HG02840 (cell line): ENCODE results near the gene DUSP2.

Source experiments
- ATAC-seq: cut with Tn5 transposase; IDR thresholded peaks from one replicate; pipeline ENCODE4 v1.9.1; 2021; ENCODE audit warnings: mild to moderate bottlenecking, moderate library complexity, moderate number of reproducible peaks; ENCODE audit not compliant: unreplicated experiment, low FRiP score

Gene DUSP2

DNA sequence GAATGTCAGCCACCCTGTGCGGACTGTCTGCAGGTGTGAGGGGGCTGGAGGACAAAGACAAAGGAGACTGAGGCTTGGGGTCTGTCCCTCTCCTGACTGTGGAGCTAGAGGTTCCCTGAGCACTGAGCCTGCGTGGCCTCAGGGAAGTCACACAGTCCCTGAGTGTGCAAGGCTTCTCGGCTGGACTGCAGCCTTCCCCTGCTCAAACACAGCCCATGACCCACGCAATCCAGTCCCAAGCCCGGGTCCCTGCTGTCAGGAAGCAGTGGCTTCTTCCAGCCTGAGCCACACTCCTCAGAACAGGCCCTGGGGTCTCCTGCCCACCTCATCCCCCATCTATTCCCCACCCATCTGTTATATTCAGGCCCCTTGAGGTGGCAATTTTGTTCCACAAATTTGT is 9.6 kb downstream of the DUSP2 start:
- ATAC-seq: no peak

DNA sequence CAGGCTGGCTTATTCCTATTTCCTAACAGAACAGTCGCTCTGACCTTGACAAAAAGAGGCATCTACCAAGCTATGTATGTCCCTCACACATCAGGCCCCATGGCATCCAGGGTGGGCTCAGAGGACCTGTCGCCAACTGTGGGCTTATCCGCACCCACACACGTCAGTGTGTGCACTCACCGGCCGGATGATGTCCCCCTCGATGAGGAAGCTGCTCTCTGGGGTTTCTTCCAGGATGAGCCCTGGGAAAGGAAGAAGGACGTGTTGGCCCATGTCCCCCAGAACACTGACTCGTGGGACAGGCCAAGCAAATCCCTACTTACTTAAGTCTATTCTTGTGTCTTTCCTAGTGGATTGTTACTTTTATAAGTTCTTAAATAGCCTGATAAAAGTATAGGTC is 10.1 kb downstream of the DUSP2 start:
- ATAC-seq: no peak

DNA sequence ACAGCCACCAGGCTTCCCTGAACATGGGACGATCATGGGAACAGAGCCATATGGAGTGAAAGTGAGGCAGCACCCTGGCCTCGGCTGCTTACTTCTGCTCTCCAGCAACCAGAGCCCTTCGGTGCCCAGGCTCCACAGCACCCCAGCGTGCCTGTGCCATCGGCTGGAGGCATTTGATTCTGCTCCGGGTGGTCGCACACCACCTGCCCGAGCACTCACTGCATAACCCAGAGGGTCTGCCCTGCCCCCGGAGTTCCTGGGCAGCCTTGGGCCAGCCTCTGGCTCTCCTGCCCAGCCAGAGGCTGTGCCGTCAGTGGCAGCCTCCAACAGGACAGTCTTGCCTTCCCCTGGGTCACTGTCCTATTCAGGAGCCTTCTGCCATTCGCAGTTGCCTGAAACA is 10.8 kb downstream of the DUSP2 start:
- ATAC-seq: no peak

DNA sequence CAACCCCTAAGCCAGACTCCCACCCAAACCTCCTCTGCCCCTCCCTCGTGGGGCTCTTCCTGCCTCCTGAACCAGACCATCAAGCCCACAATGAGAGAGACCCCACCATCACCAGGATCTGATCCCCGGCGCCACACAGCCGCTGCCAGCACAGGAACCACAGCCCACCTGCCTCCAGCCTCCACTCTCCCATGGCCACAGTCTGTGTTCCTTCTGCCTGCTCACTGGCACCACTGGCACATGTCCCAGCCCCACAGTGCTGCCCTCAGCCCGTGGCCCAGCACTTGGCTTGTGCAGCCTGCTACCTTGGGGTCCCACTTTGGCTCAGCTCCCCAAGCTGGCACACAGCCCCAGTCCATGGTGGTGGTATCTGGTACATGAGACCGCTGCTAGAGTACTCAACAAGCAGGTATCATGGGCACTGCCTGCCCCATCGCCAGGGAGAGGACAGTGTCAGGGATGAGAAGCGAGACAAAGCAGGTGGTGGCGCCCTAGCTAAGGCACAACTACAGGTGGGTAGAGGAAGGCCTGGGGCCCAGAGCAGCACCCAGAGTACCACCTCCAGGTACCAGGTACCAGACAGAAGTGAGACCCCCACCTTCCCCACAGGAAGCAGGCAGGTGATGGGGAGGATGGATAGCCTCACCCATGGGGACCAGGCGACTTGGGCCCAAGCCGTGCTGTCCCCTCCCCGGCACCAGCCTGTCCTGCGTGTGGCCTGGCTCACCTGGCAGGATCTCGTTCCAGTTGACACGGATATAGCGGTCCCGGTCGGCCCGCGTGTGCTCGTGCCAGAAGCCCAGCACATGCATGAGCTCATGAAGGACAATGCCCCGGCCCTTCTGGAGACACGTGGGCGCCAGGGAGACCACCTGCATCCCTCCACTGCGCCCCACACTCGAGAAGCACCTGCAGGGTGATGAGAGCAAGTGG is 13.2 kb downstream of the DUSP2 start:
- ATAC-seq: no peak

DNA sequence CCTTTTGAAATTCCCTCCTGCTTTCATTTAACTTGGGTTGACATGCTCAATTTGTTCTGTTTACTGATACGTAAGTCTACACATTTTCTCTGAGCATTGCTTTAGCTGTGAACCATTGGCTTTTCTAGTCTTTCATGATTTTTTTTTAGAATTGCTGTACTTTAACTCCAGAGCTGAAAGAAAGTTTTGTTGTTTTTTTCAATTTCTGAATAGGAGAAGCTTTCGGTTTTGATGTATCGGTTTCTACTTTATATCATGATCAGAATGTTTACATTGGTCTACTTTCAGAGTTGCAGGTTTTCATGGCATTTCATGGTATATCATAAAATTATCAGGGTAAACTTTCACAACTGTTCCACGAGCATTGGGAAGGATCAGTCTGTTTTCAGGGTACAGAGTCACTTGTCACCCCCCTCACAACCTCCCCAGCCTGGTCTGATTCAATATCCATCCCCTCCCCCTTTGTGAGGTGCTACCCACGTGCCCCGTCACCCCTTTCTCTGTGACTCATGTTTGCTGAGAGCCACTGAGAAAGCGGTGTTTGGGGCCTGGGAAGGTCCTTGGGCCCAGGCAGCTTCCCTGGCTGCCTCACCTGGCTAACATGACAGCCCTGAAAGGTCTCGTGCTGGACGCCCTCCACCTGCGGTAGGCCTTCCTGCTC is 14.0 kb downstream of the DUSP2 start:
- ATAC-seq: no peak

DNA sequence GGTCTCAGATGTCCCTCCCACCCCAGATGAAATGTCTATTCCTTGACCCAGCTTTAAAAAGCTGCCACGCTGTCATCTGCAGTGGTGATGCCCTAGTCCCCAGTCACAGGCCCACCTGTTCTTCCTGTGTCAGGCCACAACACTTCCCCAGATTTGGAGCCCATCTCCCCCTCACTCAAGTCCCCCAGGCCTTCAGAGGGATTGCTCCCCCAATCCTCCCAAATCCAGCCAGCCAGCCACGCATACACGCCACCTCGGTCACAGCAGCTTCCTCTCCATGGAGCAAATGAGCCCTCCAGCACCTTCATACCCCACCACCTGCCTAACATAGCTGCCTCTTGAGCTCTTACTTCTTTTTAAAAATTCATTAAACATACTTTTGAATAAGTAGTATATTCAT is 14.8 kb downstream of the DUSP2 start:
- no peak for ATAC-seq

DNA sequence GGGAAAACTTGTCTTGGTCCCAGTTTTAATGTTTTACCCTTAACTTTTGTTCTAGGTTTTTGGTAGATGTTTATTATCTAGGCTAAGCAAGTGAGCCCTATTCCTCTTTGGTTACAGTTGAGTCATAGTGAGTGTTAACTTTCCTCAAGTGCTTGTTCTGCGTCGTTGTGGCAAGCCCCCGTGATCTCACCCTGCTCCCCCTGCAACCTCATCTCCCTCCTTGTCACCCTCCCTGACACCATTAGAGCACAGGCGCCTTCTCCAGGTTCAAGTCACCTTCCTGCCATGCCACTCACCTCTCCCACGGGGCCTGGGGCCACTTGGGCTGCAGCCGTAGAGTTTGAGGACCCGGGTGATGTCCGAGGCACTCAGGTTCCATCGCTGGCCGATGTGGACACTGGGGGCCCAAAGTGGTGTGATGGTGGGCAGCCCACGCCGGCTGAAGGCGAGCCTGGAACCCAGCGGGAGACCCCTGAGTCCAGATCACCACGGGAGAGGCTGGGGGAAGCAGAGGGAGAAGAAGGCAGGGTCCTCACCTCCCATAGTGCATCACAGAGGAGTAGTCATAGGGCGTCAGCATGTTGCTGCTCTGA is 15.6 kb downstream of the DUSP2 start:
- no peak for ATAC-seq

DNA sequence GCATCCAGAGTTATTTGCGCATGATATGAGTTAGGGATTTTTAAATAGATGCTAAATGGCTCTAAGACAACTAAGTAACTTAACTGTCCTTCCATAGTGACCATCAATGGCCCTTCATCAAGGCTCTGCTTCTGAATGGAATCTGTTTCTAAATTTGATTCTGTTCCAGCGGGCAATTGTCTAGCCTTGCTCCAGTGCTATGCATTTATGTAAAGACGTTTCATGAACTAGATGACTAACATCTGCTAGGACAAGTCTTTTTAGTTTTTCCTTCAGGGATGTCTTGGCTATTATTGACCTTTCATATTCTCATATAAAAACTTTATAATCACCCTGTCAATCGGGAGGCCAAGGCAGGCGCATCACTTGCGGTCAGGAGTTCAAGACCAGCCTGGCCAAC is 16.8 kb downstream of the DUSP2 start:
- no peak for ATAC-seq

DNA sequence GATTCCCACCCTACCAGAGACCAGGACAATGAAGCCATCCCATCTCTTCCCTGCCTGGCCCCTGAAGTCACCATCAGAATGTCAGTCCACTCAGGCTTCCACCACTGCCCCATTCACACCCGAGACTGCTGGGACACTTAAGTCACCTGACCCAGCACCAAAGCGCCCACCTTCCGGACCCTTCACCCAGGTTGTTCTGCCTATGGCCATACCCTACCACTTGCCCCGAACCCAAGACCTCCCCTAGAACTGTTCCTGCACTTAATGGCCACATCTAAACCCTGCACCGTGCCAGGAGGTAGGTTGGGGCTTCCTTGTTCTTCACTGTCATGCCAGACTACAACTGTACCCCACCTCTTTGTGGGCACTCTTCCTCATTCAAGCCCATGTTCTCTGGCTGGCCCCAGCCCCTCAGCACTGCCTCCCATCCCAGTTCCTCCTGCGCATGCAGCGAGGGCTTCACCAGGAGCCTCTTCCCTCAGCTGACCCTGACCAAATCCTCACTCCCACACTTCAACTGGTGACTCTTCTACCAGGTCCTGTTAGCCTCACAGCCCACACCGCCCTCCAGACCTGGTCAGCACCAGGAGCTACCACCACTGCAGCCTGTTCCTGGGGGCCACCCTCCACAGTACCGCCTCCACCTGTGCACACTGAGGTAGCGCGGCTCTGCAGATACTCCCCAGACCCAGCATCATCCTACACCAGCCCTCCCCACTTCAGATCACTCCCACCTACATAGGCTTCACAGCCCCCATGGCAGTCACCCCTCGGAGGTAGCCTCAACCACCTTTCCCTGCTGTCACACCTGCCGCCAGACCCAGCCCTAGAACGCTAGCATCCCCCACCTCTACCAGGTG is 20.6 kb downstream of the DUSP2 start:
- ATAC-seq: no peak

DNA sequence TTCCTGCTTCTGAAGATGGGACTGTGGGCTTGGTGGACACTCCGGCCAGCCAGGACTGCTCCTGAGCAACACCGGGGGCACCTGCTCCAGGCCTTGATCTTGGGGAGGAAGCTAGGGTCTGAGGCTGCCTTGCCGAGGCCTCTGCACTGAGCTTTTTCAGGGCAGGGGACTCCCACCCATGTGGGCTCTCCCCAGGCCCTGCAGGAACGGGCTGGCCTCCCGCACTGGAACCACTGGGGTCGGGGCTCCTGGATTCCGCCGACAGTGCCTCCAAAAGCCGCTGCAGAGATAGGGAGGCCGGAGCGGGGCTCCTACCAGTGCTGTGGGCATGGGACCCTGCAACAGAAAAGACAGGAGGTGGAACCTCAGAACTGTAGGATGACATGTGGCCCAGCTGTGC is 21.3 kb downstream of the DUSP2 start:
- no peak for ATAC-seq

DNA sequence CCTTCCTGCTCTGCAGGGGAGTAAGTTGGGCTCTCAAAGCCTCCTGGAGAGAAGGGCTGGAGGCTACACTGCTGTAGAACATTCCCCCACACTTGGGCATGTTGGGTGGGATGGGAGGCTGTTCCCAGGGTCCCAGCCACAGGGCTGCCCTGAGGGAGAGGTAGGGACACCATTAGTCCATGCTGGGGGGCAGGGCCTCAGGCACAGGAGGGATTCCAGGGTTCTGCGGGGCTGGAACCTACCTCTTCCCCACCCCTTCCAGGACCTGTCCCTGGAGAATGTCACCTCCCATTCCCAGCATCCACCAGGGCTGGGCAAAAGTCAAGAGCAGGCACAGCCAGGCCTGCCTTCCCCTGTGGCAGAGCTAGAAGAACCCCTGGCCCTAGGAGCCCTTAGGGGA is 21.9 kb downstream of the DUSP2 start:
- no peak for ATAC-seq

DNA sequence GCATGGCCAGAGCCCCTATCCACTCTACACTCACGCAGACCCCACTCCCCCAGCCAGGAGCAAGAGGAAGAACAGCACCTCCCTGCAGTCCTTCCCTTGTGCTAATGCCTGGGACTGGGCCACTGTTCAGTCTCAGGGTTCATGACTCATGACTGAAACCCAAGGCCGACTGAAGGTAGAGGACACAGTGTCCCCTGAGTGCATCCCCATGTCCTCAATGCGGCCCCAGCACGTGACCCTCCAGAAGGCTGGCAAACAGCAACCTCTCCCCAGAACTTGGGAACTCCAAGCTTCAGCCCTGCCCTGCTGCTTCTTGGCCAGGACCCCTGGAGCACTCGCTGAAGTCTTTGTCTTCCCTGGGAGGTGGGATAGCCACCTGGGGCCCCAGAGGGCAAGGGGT is 22.8 kb downstream of the DUSP2 start:
- ATAC-seq: no peak

DNA sequence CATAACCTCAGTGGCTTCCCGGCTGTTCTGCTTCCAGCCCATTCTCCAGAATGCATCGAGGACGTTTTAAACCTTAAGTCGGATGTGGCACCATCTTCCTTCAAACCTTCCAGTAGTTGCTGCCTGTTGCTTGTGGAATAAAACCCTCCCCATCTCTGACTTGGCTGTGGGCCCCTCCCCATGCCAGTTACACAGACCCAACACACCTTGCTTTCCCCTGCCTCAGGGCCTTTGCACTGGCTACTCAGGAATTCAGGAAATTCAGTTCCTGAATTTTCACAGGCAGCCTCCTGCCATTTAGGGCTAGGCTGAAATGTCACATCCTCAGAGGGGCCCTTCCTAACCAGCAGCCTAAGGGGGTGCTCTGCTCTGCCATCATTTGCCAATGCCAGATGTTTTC is 23.8 kb downstream of the DUSP2 start:
- ATAC-seq: no peak

DNA sequence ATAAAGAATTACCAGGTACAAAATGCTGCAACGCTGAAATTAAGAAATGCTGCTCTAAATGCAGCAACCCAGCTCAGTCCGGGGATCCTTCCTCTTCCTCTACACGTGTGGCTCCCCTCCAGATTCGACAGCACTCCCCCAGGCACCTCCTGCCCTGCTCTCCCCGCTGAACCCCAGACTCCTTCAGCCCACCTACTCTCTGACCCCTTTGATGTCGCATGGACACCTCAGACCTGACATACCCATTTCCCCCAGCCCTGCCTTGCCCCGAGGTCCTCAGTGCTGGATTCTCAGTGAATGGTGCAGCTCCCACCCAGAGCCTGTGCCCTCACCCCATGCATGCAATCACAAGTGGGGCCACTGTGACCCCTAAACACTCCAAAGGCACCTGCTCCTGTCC is 24.2 kb downstream of the DUSP2 start:
- ATAC-seq: no peak

DNA sequence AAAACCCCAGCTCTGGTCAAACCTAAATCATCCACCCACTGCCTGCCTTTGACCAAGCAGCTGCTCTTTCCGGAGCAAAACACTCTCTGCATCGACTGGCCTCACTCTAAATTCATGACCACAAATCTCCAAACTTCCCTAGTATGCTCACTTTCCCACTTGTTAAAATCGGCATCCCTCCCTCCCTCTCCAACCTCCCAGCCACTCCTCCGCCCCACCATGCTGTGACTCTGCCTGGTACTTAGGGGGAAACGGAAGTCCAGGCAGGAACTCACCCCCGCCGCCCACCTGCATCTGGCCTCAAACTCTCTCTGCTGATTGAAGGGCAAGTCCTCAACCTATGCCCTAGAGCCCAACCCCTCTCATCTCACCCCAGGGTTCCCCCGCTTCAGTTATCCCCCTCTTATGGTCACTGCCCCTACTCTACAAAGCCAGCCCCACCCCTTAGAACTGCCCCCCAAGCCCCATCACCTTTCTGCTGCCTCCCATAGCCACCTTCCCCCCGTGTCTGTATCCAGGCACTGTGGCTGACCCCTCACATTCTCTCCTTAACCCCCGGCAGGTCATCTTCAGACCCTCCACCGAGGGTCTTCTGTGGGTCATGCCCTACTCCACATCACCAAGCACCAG is 25.0 kb downstream of the DUSP2 start:
- ATAC-seq: no peak

DNA sequence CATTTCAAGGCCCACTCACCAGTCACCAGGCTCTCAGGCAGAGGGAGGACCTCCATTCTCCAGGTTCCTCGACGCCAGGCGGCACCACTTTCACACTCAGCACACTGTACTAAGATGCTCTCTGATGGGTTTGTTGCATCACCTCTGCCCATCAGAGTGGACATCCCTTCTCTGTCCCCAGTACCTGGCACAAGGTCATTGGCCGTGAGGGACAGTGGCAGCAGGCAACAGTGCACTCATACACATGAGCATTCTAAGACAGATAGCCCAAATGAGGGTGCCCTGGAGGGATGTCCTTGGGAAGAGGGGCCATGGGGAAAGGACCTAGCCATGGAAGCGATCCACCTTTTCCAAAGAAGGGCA is 25.9 kb downstream of the DUSP2 start:
- no peak for ATAC-seq

DNA sequence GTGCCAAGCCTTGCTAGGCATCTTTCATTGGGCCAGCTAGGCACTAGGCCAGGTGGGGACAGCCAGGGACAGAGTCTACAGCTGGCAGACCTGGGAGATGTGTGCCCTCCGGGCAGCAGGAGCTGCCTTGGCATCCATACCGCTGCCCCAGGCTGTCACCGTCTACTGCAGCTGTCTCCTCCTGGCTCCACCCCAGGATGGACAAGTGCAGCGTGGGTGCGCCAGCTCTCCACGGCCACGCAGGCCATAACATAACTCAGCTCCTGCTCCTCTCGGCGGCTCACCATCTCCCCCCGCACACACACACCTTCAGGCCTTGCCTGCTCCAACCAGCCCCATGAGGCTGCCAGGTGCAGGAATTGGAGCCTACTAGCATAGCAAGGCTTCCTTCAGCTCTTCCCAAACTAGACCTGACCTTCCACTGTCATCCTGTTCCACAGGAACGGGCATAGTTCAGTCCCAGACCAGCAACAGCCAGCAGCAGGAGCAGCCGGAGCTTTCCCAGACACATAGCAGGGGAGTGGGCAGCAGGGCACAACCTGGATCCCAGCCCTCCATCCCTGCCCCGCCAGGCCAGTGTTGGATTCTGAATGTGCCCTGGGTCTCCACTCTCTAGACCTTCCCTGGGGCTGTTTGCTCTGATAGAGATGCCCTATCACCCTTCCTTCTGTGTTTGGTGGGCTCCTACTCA is 26.4 kb downstream of the DUSP2 start:
- no peak for ATAC-seq

DNA sequence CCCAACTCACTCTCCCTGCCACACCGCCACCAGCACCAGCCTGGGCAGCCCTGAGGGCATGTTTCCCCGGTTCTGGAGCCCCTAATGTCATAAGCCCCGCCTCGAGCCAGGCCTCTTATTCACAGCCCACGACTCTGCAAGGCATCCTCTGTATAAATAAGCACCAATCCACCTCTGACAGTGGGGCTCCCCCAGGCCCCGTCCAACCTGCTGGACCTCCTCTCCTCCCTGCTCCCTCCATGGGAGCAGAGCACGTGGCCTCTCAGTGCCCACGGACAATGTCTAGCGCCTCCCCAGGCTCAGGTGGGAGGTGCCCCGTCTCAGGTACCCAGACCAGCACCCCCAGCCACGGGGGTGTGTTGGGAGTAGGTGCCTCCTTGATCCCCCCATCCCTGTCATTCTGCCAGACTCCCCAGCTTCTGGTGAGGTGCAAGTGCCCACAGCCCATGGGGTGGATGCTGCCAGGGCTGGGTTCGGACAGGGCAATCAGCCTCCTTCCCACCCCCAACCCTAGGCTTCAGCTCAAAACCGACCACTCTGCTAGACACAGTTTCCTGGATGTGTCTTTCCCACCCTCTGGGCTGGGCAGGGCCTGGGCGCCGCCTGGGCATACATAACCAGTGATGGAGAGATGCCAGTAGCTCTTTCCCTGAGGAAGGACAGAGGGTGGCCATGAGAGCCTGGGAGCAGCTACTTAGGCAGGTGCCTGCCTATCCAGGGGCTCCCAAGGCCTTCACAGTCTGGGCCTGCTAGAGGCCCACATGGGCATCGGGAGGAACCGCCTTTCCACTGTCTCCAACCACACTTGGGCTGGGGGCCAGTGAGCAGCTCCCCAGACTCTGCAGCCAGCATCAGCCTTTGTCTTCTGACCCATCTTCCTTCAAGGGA is 27.3 kb downstream of the DUSP2 start:
- ATAC-seq: no peak
